ENCODE results near the gene HAAO.
A peak's percentile ranks its signal among the peaks of the same experiment; 100 is the strongest.

HAAO gene

DNA sequence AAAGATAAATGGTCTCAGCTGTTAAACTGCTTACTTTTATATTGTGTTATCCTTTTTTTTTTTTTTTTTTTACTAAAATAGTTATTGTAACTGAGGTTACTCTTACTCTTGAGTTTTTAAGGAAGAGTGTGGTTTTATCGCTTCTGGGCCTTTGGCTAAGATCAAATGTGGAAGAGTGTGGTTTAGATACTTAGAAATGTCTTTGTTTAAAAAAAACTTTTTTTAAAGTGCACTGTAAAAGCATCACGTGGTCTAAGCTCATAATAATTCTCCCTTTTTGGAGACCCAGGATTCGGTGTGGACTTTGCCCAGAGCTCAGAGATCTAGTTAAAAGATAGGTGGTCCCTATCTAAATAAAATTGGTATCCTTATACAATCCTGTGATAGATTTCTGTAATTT lies 16.6 kb downstream of the HAAO start:
- no peak for TF ChIP-seq POLR2A (IDR thresholded peaks at IDR 0.05; ENCODE audit: low read depth, low read length)
- DNase-seq (ENCODE audit: insufficient read length, low spot score) = no peak
- no peak for FAIRE-seq

DNA sequence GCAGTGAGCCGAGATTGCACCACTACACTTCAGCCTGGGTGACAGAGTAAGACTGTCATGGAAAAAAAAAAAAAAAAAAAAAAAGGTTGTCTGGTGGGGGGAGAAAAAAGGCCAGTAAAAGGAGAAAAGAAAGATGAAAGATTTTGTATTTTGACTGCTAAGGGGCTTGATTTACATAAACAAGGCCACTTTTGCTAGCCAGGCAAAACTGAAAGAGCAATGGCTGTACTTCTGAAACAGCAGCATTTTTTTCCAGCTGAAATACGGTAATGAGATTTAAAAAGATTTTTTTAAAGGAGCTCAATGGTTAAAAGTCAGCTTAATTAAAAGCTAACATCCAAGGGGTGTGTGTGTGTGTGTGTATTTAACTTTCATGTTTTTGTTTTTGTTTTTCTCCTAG lies 17.2 kb downstream of the HAAO start:
- no peak for DNase-seq (ENCODE audit: insufficient read length, low spot score)
- TF ChIP-seq POLR2A (IDR thresholded peaks at IDR 0.05; ENCODE audit: low read depth, low read length) = no peak
- FAIRE-seq = no peak

DNA sequence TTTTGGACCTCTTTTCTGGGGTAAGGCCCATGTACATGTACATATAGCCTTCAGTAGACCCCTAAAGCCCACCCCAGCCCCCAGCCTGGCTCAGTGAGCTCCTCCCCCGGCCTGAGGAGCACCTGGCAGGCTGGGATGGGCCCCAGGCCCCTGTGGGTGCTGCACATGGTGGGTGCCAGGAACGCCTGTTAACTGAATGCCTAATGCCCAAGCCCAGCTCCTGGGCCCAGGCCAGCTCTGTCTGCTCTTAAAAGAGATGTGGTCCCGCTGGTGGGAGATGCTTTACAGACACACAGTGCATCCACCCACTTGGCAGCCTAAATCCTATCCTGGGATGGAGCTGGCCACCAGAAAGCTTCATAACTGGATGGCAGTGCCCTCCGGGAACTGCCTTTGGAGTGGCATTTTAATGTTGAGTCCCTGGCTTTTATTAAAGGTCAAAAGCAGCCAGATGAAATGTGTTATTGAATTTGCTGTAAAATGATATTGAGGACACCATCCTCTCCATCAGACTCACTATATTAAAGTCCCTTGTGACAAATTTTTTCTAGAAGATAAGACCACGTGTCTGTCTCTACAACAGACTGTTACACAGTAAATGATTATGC lies 20.7 kb downstream of the HAAO start:
- FAIRE-seq (no peak), DNase-seq (ENCODE audit: insufficient read length, low spot score) (no peak)
- TF ChIP-seq POLR2A (IDR thresholded peaks at IDR 0.05; ENCODE audit: low read depth, low read length) = no peak

DNA sequence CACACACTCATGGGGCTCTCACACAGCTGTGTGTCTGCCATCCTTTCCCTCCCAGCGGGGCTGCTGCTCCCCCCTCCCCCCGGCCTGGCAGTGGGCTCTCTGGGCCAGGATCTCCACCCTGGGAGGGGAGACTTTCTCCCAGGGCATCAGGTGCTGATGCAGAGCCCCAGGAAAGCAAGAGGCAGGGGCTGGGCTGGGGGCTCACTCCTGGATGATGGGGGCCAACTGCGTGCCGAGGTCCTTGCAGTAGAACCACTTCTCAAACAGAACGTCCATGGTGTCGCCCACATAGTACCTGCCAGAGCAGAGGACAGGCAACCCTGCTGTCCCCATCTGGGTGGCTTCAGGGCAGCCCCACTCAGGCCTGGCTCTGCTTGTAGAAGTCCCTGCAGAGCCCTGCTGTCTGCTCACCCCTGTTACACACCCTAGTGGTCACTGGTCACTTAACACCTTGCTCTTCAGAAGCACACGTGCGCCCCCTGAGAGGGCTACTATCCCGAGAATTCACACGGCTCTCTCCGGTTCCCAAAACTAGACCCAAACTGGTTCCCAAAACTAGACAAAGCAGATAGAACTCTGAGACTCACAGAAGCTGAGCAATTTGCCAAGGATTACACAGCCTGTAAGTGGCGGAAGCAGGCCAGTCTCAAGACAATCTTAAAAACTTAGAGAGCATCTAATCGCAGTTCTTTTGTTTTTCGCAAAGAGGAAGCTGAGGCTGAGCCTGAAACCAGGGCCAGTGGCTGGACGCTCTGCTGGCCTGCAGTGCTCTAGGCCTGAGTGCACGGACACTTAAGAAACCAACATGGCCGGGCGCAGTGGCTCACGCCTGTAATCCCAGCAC lies 21.9 kb downstream of the HAAO start:
- FAIRE-seq = no peak
- no peak for TF ChIP-seq POLR2A (IDR thresholded peaks at IDR 0.05; ENCODE audit: low read depth, low read length)
- peak; percentile 63 for DNase-seq (ENCODE audit: insufficient read length, low spot score)

DNA sequence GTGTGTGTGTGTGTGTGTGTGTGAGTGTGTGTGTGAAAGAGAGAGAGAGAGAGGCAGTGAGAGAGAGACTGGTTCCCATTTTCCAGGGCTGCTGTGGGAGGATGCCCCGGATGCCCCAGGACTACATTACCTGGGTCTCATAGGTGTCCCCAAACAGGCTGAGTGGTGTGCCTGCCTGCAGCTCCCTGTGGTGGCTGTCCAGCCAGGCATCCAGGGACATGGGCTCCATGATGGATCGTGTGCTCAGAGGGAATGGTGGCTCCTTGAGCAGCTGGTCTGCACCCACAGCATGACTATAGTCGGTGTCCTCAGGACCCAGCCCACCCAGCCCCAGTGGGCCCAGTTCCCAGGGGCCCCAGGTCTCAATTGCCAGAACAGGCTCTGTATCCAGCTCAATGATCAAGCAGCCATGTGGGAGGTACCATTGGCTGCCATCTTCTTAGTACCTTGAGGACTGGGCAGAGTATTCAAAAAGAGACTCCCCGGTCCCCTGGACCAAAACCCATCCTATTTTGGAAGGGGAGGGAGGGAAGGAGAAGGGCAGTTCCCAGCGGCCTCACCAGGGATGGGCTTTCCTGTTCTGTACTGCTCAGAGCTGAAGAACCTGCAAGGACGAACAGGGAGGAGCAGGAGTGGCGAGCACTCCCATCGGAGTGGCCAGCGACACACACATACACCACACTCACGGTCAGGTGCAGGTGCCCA lies 22.6 kb downstream of the HAAO start:
- FAIRE-seq (no peak), DNase-seq (ENCODE audit: insufficient read length, low spot score) (no peak)
- no peak for TF ChIP-seq POLR2A (IDR thresholded peaks at IDR 0.05; ENCODE audit: low read depth, low read length)

DNA sequence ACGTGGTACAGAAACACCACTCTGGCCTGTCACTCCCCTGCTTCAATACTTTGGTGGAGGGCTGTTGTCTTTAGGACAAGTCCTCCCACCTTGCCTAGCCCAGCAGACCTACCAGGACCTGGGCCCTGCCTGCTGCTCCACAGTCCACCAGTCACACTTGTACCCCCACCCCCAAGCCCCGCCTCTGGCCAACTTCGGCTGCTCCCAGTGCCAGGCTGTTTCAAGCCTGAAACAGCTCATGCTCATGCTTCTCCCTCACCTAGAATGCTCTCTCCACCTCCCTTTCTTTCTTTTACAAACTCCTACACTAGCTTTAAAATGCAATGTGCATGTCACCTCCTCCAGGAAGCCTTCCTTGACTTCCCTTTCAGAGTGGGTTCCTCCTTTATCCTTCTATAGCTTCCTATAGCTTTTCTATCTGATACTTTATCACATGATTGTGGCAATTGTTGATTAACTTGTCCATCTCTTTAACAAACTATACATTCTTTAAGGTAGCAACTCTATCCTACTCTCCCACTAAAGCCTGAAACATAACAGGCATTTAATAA lies 23.6 kb downstream of the HAAO start:
- no peak for FAIRE-seq

DNA sequence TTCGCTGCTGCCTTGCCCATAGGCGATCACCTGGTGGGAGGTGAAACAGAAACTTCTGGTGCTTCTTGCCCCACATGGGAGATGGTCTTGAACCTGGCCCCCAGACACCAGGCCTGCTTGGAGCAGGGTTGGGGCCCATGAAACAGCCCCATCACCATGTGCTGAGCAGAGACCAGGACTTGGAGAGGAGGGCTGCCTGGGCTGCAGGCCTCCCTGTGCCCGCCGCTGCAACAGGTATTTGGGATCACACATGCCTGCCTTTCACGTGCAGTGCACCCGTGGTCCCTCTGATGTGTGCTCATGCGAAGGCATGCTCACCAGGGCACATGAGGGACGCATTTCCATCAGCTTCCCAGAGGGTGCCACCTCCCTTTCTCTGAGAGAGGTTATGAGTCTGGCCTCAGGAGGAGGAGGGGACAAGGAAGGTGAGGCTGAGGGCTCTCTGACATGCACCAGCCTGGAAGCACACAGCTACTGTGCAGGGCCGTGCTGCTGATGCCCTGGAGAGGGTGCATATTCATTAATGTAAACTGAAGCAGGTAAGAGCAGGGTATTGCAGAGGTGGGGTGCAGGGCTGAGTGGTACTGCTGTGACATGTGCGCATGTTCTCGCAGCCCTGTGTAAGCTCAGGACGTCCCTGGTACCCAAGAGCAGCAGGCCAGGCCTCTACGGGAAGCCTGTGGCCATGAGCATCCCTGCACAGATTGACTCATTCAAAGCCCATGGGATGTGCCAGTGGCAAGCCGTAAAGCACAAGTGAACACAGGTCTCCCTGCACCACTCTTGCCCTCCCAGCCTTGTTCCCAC lies 24.3 kb downstream of the HAAO start:
- TF ChIP-seq POLR2A (IDR thresholded peaks at IDR 0.05; ENCODE audit: low read depth, low read length) = no peak
- FAIRE-seq (no peak), DNase-seq (ENCODE audit: insufficient read length, low spot score) (no peak)

More for the DNA sequence above, 23.6 kb downstream of the HAAO start:
- TF ChIP-seq POLR2A (IDR thresholded peaks at IDR 0.05; ENCODE audit: low read depth, low read length) = no peak
- DNase-seq (ENCODE audit: insufficient read length, low spot score) = no peak

DNA sequence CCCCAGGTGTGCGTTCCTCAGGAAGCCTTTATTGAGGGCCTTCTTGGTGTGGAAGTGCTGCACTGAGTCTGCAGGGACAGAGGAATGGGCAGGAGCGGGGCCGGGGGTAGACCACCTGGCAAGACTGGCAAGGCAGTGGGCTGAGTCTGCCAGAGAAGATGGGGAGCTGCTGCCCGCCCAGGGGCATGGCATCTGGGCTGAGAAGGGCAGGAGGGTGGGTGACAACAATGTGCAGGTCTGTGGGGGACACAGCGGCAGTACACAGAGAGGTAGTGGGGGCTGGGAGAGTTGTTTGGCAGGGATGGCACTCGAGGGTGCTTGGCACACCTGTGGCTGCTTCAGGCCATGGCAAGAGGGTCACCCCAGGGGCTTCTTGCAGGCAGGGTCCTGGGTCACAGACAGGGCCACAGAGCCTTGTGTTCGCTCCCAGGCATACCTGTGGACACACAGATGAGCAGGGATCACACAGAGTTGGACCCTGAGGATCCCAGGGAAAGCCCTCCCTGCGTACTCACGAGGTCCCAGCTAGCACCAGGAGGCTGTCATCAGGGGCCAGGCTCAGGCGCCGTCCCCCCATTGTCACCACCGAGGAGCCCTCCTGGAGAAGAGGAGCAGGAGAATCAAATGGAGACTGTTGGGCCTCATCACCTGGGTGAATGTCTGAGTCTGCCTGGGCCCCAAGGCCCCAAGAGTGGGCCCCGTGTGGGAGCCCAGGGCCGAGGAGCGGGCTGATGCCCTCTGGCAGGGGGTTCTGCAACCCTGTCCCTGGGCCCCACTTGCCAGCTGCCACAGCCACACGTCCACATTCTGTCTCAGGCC lies 25.1 kb downstream of the HAAO start:
- DNase-seq (ENCODE audit: insufficient read length, low spot score) (no peak), FAIRE-seq (no peak)
- TF ChIP-seq POLR2A (IDR thresholded peaks at IDR 0.05; ENCODE audit: low read depth, low read length) = no peak

DNA sequence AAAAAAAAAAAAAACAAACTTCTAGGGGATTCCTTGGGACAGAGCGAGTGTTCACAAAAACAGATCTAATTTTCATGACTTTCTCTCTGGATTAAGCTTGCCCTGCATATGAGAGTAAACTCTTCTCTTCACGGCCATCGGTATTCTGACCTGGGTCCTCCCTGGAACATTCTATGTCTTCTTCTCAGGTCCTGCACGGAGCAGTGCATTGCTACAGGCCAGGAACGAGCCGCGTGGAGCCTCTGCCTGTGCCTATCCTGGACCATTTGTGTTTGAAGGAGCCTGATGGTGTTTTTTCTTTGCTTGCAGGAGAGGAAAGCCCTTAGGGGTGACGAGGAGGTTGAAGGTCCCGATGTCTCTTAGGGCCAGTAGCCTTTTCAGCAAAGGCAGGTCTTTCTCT lies 26.7 kb downstream of the HAAO start:
- FAIRE-seq = no peak
- no peak for DNase-seq (ENCODE audit: insufficient read length, low spot score)
- TF ChIP-seq POLR2A (IDR thresholded peaks at IDR 0.05; ENCODE audit: low read depth, low read length) = no peak

DNA sequence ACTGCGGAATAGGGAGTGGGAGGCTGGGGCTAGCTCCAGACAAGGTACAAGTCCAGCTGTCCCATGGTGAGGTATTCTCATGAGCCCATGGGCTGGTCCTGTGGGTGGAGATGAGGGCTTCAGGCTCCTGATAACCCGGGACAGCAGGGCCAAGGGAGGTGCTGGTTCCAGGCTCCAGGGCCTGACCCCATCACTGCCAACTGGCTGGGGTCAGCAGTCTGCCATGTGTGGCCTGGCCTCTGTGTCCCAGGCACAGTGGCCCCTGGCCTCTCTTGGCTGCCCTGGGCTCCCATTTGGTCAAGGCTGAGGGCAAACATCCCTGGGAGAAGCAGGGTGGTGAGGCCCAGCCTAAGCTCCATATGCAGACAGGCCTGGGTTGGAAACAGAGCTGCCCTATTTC lies 27.5 kb downstream of the HAAO start:
- no peak for TF ChIP-seq POLR2A (IDR thresholded peaks at IDR 0.05; ENCODE audit: low read depth, low read length)
- DNase-seq (ENCODE audit: insufficient read length, low spot score) (no peak), FAIRE-seq (no peak)

DNA sequence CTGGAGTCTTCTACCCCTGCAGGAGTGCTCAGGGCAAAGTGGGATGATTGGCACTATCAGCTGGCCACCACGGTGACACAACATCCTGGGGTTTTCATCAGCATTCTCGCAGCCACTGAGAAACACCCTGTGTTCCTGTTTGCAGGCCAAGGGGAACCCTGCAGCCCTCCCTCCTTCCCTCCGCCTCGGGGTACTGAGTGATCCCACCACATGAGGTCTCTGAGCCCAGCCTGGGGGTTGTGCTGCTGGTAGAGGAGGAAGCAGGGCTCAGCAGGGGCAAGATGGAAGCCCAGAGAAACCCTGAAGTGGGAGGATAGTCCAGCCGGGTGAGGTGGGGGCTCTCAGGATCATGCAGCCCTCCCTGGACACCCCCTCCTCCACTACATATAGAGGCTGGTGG lies 28.3 kb downstream of the HAAO start, which contains the start of gene OXER1:
Gene OXER1, minus strand, starts transcription at position 40 of the 400 bp plus-strand sequence. CDS start 73 bp downstream, outside the sequence.
- DNase-seq (ENCODE audit: insufficient read length, low spot score) = no peak
- FAIRE-seq = no peak

More for the DNA sequence above, 28.3 kb downstream of the HAAO start, which contains the start of gene OXER1:
- no peak for TF ChIP-seq POLR2A (IDR thresholded peaks at IDR 0.05; ENCODE audit: low read depth, low read length)

Data from H54 (cell line).